Stimulated activated CD8-positive, alpha-beta memory T cell treated with anti-CD3 and anti-CD28 coated beads, Interleukin-2, amount 100 ng/mL, for 48 hours (primary cell): ENCODE data around the gene ERBB4.
"Not testable (repeated sequence)": the region's sequence is repeated elsewhere in the genome, so short reads cannot be mapped to it uniquely, and the experiment has no call there.

Experiments used
- DNase-seq, 2 donors: peaks; one replicate each; pipeline ENCODE4 v3.0.0-alpha.2; 2020; ENCODE audit warnings: low read depth in 2 of 2

ERBB4 gene

GRCh38 chr2:212528106-212528856 lies 10.3 kb downstream of the ERBB4 start:
- DNase-seq = no peak

GRCh38 chr2:212526059-212526458 lies 12.5 kb downstream of the ERBB4 start:
- DNase-seq = no peak

GRCh38 chr2:212523756-212524155 lies 14.8 kb downstream of the ERBB4 start:
- no peak for DNase-seq

DNA sequence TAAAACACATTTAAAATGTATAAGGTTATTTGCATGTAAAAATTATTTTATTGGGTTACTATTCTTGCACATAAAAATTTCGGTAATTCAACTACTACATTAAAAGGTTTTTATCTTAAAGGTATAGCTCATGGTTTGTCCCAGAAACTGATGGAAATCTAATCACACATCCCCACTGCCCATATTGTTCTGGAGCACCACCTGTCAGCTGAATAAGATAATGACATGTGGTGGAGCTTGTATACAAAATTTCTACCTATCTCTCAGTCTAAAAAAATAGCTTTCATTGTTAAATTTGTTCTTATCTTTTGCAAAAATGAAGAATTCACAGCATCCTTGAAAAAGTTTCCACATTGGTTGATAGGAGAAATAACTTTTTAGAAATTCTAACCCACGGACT lies 18.3 kb downstream of the ERBB4 start:
- no peak for DNase-seq

GRCh38 chr2:212517693-212518092 lies 20.9 kb downstream of the ERBB4 start:
- DNase-seq = no peak

DNA sequence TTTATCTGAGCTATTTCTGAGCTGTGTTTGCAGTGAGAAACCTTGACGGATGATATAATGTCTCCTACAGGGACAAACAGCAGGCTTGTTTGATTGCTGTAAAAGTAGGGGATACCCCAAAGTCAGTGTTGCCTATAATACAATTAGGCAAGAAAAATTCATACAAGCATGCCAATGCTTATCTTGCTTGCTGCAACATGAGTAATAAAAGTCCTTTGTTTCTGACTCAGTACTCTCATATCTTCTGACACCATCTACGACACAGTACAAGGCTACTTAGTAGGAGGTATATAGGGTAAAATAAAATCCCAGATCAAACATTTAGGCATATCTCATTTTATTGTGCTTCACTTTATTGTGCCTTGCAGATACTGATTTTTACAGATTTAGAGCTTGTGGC lies 33.0 kb downstream of the ERBB4 start:
- no peak for DNase-seq

GRCh38 chr2:212495046-212495445 lies 43.6 kb downstream of the ERBB4 start:
- DNase-seq = no peak

DNA sequence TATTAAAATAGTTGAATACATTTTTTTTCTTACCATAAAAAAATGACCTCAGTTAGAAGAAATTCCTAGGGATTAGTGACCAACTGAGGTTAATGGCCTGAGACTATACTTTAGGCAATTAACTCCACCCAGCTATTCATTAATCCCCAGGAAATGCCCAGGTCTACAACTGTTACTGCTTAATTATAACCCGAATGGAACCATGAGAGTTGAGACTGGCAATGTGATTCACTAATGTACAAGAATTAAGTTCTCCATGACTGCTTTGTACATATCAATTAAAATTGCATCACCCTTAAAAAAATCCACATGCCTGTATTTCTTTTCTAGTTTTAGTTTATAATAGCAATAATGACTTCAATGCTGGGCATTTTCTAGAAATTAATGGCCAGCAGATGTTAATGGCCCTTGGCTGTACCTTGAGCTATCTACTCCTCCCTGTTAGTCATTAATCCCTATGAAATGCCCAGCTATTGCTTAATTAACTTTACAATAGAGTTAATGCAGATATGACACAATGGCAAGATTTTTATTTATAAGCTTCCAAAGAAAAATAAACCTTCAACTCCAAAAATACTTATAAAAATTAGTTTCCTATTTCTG lies 44.1 kb downstream of the ERBB4 start:
- no peak for DNase-seq

GRCh38 chr2:212489719-212490346 lies 48.8 kb downstream of the ERBB4 start:
- DNase-seq = no peak

DNA sequence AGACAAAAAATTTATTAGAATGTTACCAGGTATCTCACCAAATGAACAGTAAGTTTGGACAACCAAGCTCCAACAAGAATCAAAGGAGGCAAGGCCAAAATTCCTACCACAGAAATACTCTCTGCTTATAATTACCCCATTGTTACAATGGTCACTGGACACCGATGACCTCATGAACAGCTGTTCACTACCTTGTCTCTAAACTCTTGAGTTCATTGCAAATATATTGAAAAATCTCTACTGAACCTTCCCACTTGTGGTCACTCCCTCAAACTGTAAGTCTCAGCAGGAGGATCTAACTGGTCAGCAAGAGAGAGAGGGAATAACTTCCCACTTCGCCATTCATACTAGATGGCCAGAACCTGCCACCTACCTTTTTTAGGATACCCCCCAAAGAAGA lies 50.0 kb downstream of the ERBB4 start:
- no peak for DNase-seq

DNA sequence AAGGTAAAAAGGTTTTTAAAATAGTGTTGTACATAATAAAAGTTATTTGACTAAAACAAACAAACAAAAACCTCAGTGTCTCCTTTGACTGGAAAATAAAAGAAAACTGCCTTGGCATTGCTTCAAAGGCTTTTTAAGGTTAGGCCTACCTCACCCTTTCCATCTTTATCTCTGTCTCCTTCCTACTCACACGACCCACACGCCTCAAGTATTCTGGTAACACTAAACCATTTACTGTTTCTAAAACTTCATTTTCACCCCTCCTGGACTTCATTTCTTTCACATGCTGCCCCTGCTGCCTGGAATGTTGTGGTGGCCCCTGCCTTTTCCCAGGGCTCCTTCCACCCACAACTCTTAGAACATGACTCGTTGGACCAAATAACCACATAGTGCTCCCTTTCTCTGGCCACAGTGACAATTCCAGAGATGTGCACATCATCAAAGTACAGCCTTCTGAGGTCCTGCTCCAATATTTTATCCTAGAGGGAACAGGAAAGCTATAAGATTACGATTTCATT lies 54.0 kb downstream of the ERBB4 start:
- DNase-seq = no peak

- DNase-seq = no peak
Observed at GRCh38 chr2:212480447-212480846, 58.2 kb downstream of the ERBB4 start.

DNA sequence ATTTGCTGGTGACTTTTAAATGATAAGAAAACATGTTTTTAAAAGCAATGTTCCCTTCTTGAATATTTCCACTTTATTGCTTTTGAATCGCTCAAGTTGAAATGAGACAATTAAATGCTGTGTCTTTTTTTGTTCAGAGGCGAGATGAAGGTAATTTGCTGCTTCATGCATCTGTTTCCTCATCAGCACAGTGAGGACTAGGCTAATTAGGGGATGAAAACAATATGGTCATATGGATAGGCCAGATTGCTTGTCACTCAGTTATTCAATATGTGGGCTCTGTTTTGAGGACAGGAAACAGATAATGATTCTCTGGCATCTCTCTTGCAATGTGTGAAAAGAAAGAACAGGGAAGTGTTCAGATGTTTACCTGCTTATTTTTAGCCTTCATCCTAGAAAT lies 61.0 kb downstream of the ERBB4 start:
- no peak for DNase-seq

GRCh38 chr2:212473211-212473610 lies 65.4 kb downstream of the ERBB4 start:
- no peak for DNase-seq

GRCh38 chr2:212467551-212467950 lies 71.1 kb downstream of the ERBB4 start:
- not testable (repeated sequence) for DNase-seq

- no peak for DNase-seq
Observed at GRCh38 chr2:212465456-212465855, 73.1 kb downstream of the ERBB4 start.

DNA sequence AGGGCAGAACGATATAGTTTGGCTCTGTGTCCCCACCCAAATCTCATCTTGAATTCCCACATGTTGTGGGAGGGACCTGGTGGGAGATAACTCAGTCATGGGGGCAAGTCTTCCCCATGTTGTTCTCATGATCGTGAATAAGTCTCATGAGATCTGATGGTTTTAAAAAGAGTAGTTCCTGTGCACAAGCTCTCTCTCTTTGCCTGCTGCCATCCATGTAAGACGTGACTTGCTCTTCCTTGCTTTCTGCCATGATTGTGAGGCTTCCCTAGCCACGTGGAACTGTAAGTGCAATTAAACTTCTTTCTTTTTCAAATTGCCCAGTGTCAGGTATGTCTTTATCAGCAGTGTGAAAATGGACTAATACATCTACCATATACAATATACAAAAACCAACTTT lies 76.9 kb downstream of the ERBB4 start:
- not testable (repeated sequence) for DNase-seq

DNA sequence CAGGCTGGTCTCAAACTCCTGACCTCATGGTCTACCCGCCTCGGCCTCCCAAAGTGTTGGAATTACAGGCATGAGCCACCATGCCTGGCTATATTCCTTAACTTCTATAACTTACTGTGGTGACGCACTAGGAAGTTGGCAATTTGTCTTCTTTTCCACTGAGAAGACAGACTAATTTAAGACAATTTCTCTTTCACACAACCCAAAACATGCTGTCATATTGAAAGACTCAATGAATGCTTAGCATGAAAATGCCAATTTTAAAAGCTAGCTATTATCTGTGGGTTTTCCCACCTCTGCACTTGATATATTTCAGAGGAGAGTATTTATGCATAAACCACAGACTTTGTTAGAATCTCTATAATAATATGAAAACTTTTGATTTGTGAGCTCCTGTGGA lies 84.5 kb downstream of the ERBB4 start:
- DNase-seq = no peak

DNA sequence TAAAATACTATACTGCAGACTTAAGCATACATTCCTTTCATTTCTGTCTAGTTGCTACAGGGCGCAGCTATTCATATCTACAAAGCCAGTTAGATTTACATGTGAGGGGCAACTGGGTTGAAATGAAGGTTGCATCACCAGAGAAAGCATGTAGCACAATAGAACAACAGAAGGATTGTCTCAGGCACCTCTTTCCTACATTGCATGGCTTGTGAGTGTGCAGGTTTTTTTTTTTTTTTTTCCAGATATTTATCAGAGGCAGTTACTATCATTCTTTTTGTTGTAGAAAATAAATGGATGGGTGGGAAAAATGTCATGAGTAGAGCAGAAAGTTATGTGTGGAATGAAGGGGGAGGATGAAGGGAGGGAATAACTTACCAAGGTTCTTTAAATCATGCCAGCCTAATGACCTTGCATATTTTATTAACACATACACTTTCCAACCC lies 86.8 kb downstream of the ERBB4 start:
- no peak for DNase-seq

GRCh38 chr2:212448698-212449097 lies 89.9 kb downstream of the ERBB4 start:
- no peak for DNase-seq

DNA sequence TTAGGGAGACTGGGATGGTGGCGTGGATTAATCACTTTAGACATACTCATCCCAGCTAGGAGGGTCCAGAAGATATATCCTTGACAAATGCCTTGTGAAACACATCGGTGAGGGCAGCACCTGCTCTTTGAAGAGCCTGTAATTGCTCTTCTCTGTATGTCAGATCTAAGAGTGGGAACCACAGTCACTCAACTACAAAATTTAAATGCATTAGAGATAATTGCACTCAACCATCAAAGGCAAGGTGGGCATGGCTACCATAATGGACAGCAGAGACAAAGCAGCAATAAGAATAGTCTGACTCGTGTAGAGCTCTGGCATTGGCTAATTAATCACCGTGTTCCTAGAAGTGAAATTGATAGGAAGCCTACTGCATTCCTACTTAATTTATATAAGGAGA lies 96.8 kb downstream of the ERBB4 start:
- no peak for DNase-seq

GRCh38 chr2:212441141-212441540 lies 97.5 kb downstream of the ERBB4 start:
- DNase-seq = no peak
